HEK293 (cell line): ENCODE results near the gene DOCK4.
A peak's percentile ranks its signal among the peaks of the same experiment; 100 is the strongest.

ENCODE experiments used
- CTCF ChIA-PET: fragments of 350-600 bp; formaldehyde crosslinking; extraction: SDS; loops from one replicate; lab custom pipeline; 2021; ENCODE audit warnings: antibody characterized with exemption; lab: Yijun Ruan, JAX
- POLR2A ChIA-PET: fragments of 300-600 bp; formaldehyde crosslinking; extraction: SDS; loops from one replicate; lab custom pipeline; 2020; ENCODE audit warnings: antibody characterized with exemption, inconsistent platforms; lab: Yijun Ruan, JAX
- H3K27ac ChIP-seq: fragments of 200-500 bp; sonication (Bioruptor generic); 2 replicates; pipeline ENCODE4 v1.5.1; 2014; ENCODE audit warnings: low read depth, low read length, control low read depth, inconsistent platforms; ENCODE audit errors: extremely low read depth
- H3K36me3 ChIP-seq, 2 experiments: fragments of 200-500 bp in 1 of 2; sonication (Bioruptor generic) in 1 of 2; 1 replicate in 1 of 2; 2 replicates in 1 of 2; pipeline ENCODE4 v1.5.1; 2014 to 2017; ENCODE audit warnings: inconsistent platforms in 2 of 2, low read length in 2 of 2; ENCODE audit not compliant: control insufficient read depth in 2 of 2, insufficient read depth in 1 of 2
- H3K4me1 ChIP-seq: fragments of 200-500 bp; sonication (Bioruptor generic); 2 replicates; pipeline ENCODE4 v1.5.1; 2014; ENCODE audit warnings: mild to moderate bottlenecking, low read length, inconsistent platforms; ENCODE audit not compliant: control insufficient read depth, insufficient read depth
- H3K4me3 ChIP-seq: 2 replicates; pipeline ENCODE4 v1.5.1; 2011; ENCODE audit warnings: low read depth, mild to moderate bottlenecking, control low read depth, low read length, moderate library complexity
- H3K9me3 ChIP-seq: fragments of 200-500 bp; sonication (Bioruptor generic); 2 replicates; pipeline ENCODE4 v1.5.1; 2014; ENCODE audit warnings: low read depth, low read length, inconsistent platforms; ENCODE audit not compliant: control insufficient read depth, insufficient read depth
- EGR2 ChIP-seq: fragments of 450-650 bp; formaldehyde crosslinking; IDR thresholded peaks from 2 replicates; pipeline ENCODE4 v1.5.1; 2016; ENCODE audit warnings: low read depth, missing biosample characterization, missing genetic modification characterization
- FEZF1 ChIP-seq: fragments of 450-650 bp; formaldehyde crosslinking; IDR thresholded peaks from 2 replicates; pipeline ENCODE4 v1.5.1; 2016; ENCODE audit warnings: missing biosample characterization, missing genetic modification characterization
- GLIS1 ChIP-seq: fragments of 450-650 bp; formaldehyde crosslinking; IDR thresholded peaks from 2 replicates; pipeline ENCODE4 v1.5.1; 2016; ENCODE audit warnings: missing biosample characterization, missing genetic modification characterization
- GLIS2 ChIP-seq: fragments of 450-650 bp; formaldehyde crosslinking; IDR thresholded peaks from 2 replicates; pipeline ENCODE4 v1.5.1; 2016; ENCODE audit warnings: missing biosample characterization, missing genetic modification characterization
- IKZF3 ChIP-seq: fragments of 450-650 bp; IDR thresholded peaks from 2 replicates; pipeline ENCODE4 v1.5.0; 2018; ENCODE audit warnings: missing biosample characterization, mild to moderate bottlenecking, missing genetic modification characterization, moderate library complexity
- KLF10 ChIP-seq: fragments of 450-650 bp; IDR thresholded peaks from 2 replicates; pipeline ENCODE4 v1.5.1; 2018; ENCODE audit warnings: missing biosample characterization, mild to moderate bottlenecking, missing genetic modification characterization
- OSR2 ChIP-seq: fragments of 450-650 bp; formaldehyde crosslinking; IDR thresholded peaks from 2 replicates; pipeline ENCODE4 v1.5.1; 2016; ENCODE audit warnings: missing biosample characterization, missing genetic modification characterization
- PRDM1 ChIP-seq: fragments of 450-650 bp; formaldehyde crosslinking; IDR thresholded peaks from 2 replicates; pipeline ENCODE4; 2016; ENCODE audit warnings: missing biosample characterization, missing genetic modification characterization
- REPIN1 ChIP-seq: fragments of 450-650 bp; formaldehyde crosslinking; IDR thresholded peaks from 2 replicates; pipeline ENCODE4 v1.5.1; 2017; ENCODE audit warnings: missing biosample characterization, missing genetic modification characterization, low read depth
- ZBTB20 ChIP-seq: fragments of 450-650 bp; formaldehyde crosslinking; IDR thresholded peaks from 2 replicates; pipeline ENCODE4 v1.5.1; 2016; ENCODE audit warnings: missing biosample characterization, missing genetic modification characterization
- ZEB2 ChIP-seq: fragments of 450-650 bp; formaldehyde crosslinking; IDR thresholded peaks from 2 replicates; pipeline ENCODE4 v1.5.1; 2016; ENCODE audit warnings: missing biosample characterization, missing genetic modification characterization
- ZFHX2 ChIP-seq: fragments of 450-650 bp; formaldehyde crosslinking; conservative IDR thresholded peaks from 2 replicates; pipeline ENCODE4 v1.5.1; 2016; ENCODE audit warnings: missing biosample characterization, missing genetic modification characterization
- ZNF114 ChIP-seq: fragments of 450-650 bp; formaldehyde crosslinking; IDR thresholded peaks from 2 replicates; pipeline ENCODE4 v1.5.0; 2017; ENCODE audit warnings: missing biosample characterization, missing genetic modification characterization
- ZNF138 ChIP-seq: fragments of 450-650 bp; formaldehyde crosslinking; IDR thresholded peaks from 2 replicates; pipeline ENCODE4 v1.5.1; 2016; ENCODE audit warnings: missing biosample characterization, missing genetic modification characterization, borderline replicate concordance
- ZNF169 ChIP-seq: fragments of 450-650 bp; formaldehyde crosslinking; IDR thresholded peaks from 2 replicates; pipeline ENCODE4 v1.5.1; 2016; ENCODE audit warnings: missing biosample characterization, missing genetic modification characterization
- ZNF221 ChIP-seq: fragments of 450-650 bp; formaldehyde crosslinking; IDR thresholded peaks from 2 replicates; pipeline ENCODE4 v1.5.1; 2017; ENCODE audit warnings: missing biosample characterization, missing genetic modification characterization, borderline replicate concordance
- ZNF521 ChIP-seq: fragments of 450-650 bp; formaldehyde crosslinking; IDR thresholded peaks from 2 replicates; pipeline ENCODE4 v1.5.1; 2017; ENCODE audit warnings: missing biosample characterization, mild to moderate bottlenecking, missing genetic modification characterization
- ZNF548 ChIP-seq: fragments of 450-650 bp; formaldehyde crosslinking; IDR thresholded peaks from 2 replicates; pipeline ENCODE4 v1.5.1; 2016; ENCODE audit warnings: missing biosample characterization, missing genetic modification characterization
- ZNF561 ChIP-seq: fragments of 450-650 bp; IDR thresholded peaks from 2 replicates; pipeline ENCODE4 v1.5.1; 2018; ENCODE audit warnings: missing biosample characterization, missing genetic modification characterization, borderline replicate concordance
- ZNF660 ChIP-seq: fragments of 450-650 bp; IDR thresholded peaks from 2 replicates; pipeline ENCODE4 v1.5.1; 2018; ENCODE audit warnings: missing biosample characterization, mild to moderate bottlenecking, missing genetic modification characterization
- TF ChIP-seq, protein P1 (sequence below): fragments of 450-650 bp; formaldehyde crosslinking; IDR thresholded peaks from 2 replicates; pipeline ENCODE4 v1.5.1; 2016; ENCODE audit warnings: missing biosample characterization, missing genetic modification characterization
- TF ChIP-seq, protein P2 (sequence below): fragments of 450-650 bp; formaldehyde crosslinking; IDR thresholded peaks from 2 replicates; pipeline ENCODE4 v1.5.1; 2017; ENCODE audit warnings: missing biosample characterization, missing genetic modification characterization
- TF ChIP-seq, protein P3 (sequence below): fragments of 450-650 bp; formaldehyde crosslinking; IDR thresholded peaks from 2 replicates; pipeline ENCODE4 v1.5.1; 2016; ENCODE audit warnings: missing biosample characterization, missing genetic modification characterization

The DOCK4 gene

DNA sequence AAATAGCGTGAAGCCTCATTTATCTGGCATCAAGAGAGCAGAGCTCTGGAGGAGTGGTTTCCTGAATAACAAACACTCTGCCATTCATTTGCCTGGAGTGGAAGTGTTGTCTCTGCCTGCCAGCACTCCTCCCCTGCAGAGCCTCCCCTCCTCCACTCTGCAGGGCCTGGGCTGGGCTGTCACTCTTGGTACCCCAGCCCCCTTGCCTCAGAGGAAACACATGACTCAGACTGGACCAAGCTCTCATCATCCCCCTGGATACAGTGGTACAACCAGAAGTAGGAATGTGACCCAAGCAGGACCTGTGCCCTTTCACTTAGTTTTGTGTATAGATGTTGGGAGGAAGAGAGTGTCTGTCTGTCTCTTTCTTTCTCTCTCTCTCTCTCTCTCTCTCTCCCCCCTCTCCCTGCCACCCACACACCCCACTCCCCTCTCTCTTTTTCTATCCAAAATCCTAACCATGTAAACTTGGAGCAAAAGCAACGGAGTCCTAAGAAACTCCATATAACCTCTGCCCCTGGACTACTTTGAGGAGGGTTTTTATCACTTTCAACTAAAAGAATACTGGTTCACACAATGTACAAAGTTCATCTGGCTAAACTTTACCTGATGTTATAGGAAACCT is 43.9 kb downstream of the DOCK4 start (continued):
- TF ChIP-seq, protein P1, sequence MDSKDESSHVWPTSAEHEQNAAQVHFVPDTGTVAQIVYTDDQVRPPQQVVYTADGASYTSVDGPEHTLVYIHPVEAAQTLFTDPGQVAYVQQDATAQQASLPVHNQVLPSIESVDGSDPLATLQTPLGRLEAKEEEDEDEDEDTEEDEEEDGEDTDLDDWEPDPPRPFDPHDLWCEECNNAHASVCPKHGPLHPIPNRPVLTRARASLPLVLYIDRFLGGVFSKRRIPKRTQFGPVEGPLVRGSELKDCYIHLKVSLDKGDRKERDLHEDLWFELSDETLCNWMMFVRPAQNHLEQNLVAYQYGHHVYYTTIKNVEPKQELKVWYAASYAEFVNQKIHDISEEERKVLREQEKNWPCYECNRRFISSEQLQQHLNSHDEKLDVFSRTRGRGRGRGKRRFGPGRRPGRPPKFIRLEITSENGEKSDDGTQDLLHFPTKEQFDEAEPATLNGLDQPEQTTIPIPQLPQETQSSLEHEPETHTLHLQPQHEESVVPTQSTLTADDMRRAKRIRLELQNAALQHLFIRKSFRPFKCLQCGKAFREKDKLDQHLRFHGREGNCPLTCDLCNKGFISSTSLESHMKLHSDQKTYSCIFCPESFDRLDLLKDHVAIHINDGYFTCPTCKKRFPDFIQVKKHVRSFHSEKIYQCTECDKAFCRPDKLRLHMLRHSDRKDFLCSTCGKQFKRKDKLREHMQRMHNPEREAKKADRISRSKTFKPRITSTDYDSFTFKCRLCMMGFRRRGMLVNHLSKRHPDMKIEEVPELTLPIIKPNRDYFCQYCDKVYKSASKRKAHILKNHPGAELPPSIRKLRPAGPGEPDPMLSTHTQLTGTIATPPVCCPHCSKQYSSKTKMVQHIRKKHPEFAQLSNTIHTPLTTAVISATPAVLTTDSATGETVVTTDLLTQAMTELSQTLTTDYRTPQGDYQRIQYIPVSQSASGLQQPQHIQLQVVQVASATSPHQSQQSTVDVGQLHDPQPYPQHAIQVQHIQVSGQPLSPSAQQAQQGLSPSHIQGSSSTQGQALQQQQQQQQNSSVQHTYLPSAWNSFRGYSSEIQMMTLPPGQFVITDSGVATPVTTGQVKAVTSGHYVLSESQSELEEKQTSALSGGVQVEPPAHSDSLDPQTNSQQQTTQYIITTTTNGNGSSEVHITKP = peak; percentile 92
- TF ChIP-seq REPIN1 (tag by site-specific recombination) (no peak), FEZF1 (tag by site-specific recombination) (peak; percentile 97), GLIS2 (tag by site-specific recombination) (no peak), ZEB2 (0 out of 2 replicates have a peak, but pooled peaks have one; percentile 12), ZNF660 (tag by site-specific recombination) (peak; percentile 29; the same call in 1 of the 2 replicates), GLIS1 (tag by site-specific recombination) (peak; percentile 94), ZNF521 (tag by site-specific recombination) (no peak), ZFHX2 (tag by site-specific recombination) (peak; percentile 54; the same call in 1 of the 2 replicates), ZNF138 (tag by site-specific recombination) (no peak), EGR2 (0 out of 2 replicates have a peak, but pooled peaks have one; percentile 32), ZNF561 (peak; percentile 48; the same call in 1 of the 2 replicates), IKZF3 (peak; percentile 46), ZNF169 (no peak), OSR2 (tag by site-specific recombination) (0 out of 2 replicates have a peak, but pooled peaks have one; percentile 6)
- TF ChIP-seq, protein P2, sequence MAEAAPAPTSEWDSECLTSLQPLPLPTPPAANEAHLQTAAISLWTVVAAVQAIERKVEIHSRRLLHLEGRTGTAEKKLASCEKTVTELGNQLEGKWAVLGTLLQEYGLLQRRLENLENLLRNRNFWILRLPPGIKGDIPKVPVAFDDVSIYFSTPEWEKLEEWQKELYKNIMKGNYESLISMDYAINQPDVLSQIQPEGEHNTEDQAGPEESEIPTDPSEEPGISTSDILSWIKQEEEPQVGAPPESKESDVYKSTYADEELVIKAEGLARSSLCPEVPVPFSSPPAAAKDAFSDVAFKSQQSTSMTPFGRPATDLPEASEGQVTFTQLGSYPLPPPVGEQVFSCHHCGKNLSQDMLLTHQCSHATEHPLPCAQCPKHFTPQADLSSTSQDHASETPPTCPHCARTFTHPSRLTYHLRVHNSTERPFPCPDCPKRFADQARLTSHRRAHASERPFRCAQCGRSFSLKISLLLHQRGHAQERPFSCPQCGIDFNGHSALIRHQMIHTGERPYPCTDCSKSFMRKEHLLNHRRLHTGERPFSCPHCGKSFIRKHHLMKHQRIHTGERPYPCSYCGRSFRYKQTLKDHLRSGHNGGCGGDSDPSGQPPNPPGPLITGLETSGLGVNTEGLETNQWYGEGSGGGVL (tag by site-specific recombination) = peak; percentile 86

DNA sequence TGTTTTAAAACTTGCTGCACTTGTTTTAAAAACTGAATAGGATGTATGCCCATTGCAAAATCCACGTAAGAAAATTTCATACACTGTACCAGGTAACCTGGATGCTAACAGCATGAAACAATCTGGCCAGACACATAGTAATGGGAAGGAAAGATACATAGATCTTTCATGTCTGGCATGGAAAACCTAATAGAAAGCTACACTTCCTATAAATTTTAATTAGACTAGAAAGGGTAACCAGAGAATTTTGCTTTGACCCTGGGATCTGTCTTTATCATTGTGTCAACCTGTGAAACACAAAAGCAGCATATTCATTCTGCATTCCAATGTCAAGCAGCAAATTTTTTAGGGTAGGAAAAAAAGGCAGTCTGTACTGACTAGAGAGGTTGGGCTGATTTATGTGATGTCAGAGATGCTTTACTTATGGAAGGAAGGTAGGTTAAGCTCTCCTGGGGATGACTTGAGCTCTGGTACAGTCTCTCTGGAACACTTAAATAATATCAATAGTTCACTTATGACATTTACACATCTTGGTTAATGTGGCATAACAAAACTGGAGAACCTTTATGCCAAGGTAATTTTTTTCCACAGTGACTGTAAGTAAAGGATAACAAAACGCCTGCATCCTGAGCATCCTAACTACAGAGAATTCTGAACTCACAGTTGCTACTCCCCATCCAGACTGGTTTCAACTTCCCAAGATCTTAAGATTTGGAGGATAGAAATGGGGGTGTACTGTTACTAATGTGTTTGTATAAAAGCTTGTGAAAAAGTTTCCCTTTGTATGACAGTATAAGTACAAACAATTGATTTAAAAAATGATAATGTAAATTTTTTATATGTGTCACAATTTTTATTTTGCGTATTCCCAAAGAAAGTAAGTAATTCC is 44.7 kb downstream of the DOCK4 start:
- no peaks in the 10 kb centered on the region for H3K36me3 ChIP-seq
- POLR2A ChIA-PET = interaction anchor here (0.9 kb wide), 1 partner anchor 44 kb away, joined by 3 read pairs; no protein-coding TSS in a partner anchor
- no peak overlapping the region for H3K4me3 ChIP-seq
- CTCF ChIA-PET = interaction anchor here (0.8 to 2.3 kb wide), 2 partner anchors 9 to 82 kb away, joined by 3 to 4 read pairs; no protein-coding TSS in a partner anchor
- no peak overlapping the region; the same call in 1 of the 2 replicates for H3K27ac ChIP-seq
- H3K4me1 ChIP-seq = peaks cover 35% of the 10 kb centered on the region
- no peaks in the 10 kb centered on the region for H3K9me3 ChIP-seq
- TF ChIP-seq PRDM1 = 0 out of 2 replicates have a peak, but pooled peaks have one; percentile 5
- TF ChIP-seq, protein P3, sequence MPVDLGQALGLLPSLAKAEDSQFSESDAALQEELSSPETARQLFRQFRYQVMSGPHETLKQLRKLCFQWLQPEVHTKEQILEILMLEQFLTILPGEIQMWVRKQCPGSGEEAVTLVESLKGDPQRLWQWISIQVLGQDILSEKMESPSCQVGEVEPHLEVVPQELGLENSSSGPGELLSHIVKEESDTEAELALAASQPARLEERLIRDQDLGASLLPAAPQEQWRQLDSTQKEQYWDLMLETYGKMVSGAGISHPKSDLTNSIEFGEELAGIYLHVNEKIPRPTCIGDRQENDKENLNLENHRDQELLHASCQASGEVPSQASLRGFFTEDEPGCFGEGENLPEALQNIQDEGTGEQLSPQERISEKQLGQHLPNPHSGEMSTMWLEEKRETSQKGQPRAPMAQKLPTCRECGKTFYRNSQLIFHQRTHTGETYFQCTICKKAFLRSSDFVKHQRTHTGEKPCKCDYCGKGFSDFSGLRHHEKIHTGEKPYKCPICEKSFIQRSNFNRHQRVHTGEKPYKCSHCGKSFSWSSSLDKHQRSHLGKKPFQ = no peak
- no peak for TF ChIP-seq ZNF114
- TF ChIP-seq KLF10 (tag by site-specific recombination) = 0 out of 2 replicates have a peak, but pooled peaks have one; percentile 21
- no peak for TF ChIP-seq ZNF548 (tag by site-specific recombination)
- peak; percentile 83 for TF ChIP-seq FEZF1 (tag by site-specific recombination)
- TF ChIP-seq ZNF221 (tag by site-specific recombination) = no peak
- peak; percentile 46; the same call in 1 of the 2 replicates for TF ChIP-seq ZBTB20
- no peak for TF ChIP-seq ZNF138 (tag by site-specific recombination)
- TF ChIP-seq ZEB2 = 0 out of 2 replicates have a peak, but pooled peaks have one; percentile 15
- TF ChIP-seq, protein P1 = peak; percentile 96
